Prostate gland (tissue), 2 donors: ENCODE measurements around the gene ARHGAP5. TPM values are rescaled to one million over a fixed set of nuclear protein-coding genes. Genes with fewer than 3 reads are reported as not detected.

ENCODE experiments used
- DNase-seq: peaks from one replicate; pipeline ENCODE4 v3.0.0-alpha.2; 2019; ENCODE audit warnings: low spot score
- H3K27ac ChIP-seq, 2 donors: fragments of 200-600 bp; sonication (generic); 2 replicates each; pipeline ENCODE4 v1.5.1; 2017 to 2019
- H3K27me3 ChIP-seq: fragments of 200-600 bp; sonication (generic); replicated peaks from 2 replicates; pipeline ENCODE4 v1.5.1; 2019; ENCODE audit not compliant: insufficient read depth
- H3K36me3 ChIP-seq, 2 donors: fragments of 200-600 bp; sonication (generic); 1 replicate in 1 of 2; 2 replicates in 1 of 2; pipeline versions ENCODE4 v1.5.1 to v1.8.1; 2017 to 2019
- H3K4me1 ChIP-seq: fragments of 200-600 bp; sonication (generic); replicated peaks from 2 replicates; pipeline ENCODE4 v1.5.1; 2019
- H3K4me3 ChIP-seq, 2 donors: fragments of 200-600 bp; sonication (generic); 2 replicates each; pipeline ENCODE4 v1.5.1; 2017 to 2019
- H3K9me3 ChIP-seq: fragments of 200-600 bp; sonication (generic); 2 replicates; pipeline ENCODE4 v1.5.1; 2017
- POLR2A ChIP-seq: fragments of 450-650 bp; IDR thresholded peaks from one replicate; pipeline ENCODE4 v1.6.1; 2016; ENCODE audit warnings: antibody characterized with exemption, mild to moderate bottlenecking
- POLR2AphosphoS5 ChIP-seq: sonication (generic); formaldehyde crosslinking; IDR thresholded peaks from one replicate; pipeline ENCODE4 v1.6.1; 2017; ENCODE audit warnings: antibody characterized with exemption
- WGBS: methylation state at CpG from one replicate; pipeline ENCODE4 v1.1.5; 2018; 5-methylcytosine and 5-hydroxymethylcytosine counted together
- intact Hi-C: fragments of 100-400 bp; cut with DNase I; formaldehyde crosslinking; loops from one replicate; pipeline ENCODE4 v1.14.2; 2022
- total RNA-seq, 2 donors: library from RNA; depleted of rRNA; stranded (reverse); fragments of >200 nt; gene quantifications; one replicate each; pipeline ENCODE4 v1.1.0, GENCODE V29; 2016
- TF ChIP-seq, protein P1 (sequence below), 4 experiments: fragments of 200-600 bp in 2 of 4; fragments of 450-650 bp in 2 of 4; sonication (generic) in 2 of 4; IDR thresholded peaks; 1 replicate in 3 of 4; 2 replicates in 1 of 4; pipeline ENCODE4 v1.5.1; 2016 to 2019; ENCODE audit warnings: antibody characterized with exemption in 4 of 4, mild to moderate bottlenecking in 2 of 4, moderate library complexity in 2 of 4

The ARHGAP5 gene
- total RNA-seq, 2 donors from 2014 or later: 83.3 to 112 TPM

DNA sequence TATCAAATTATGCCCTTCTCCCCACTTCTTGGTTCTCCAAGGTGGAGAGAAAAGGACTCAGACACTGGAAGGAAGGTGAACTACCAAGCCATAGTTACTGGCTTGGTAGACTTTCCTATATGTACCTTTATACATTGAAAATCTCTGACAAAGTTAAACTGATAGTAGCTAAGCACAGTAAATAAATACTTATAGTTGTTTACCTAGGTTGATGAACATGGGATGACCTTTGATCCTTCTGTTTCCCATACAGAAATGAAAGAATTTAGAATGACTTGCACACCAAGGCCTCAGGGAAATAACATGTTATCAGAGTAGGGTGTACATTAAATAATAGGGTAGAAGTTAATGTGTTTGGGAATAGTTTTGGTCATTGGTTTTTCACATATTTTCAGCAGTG lies 6.7 kb downstream of the ARHGAP5 start:
- TF ChIP-seq, protein P1, sequence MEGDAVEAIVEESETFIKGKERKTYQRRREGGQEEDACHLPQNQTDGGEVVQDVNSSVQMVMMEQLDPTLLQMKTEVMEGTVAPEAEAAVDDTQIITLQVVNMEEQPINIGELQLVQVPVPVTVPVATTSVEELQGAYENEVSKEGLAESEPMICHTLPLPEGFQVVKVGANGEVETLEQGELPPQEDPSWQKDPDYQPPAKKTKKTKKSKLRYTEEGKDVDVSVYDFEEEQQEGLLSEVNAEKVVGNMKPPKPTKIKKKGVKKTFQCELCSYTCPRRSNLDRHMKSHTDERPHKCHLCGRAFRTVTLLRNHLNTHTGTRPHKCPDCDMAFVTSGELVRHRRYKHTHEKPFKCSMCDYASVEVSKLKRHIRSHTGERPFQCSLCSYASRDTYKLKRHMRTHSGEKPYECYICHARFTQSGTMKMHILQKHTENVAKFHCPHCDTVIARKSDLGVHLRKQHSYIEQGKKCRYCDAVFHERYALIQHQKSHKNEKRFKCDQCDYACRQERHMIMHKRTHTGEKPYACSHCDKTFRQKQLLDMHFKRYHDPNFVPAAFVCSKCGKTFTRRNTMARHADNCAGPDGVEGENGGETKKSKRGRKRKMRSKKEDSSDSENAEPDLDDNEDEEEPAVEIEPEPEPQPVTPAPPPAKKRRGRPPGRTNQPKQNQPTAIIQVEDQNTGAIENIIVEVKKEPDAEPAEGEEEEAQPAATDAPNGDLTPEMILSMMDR (IDR thresholded peaks at IDR 0.05): no peak
- TF ChIP-seq POLR2AphosphoS5 (no peak), POLR2A (no peak)
- Histone ChIP-seq H3K27ac (no peak overlapping the region), H3K36me3 (no peaks in the 10 kb centered on the region), H3K9me3 (no peaks in the 10 kb centered on the region), H3K27me3 (no peaks in the 10 kb centered on the region), H3K4me1 (no peaks in the 10 kb centered on the region), H3K4me3 (no peak overlapping the region)
- intact Hi-C loops: no loop called here
- DNase-seq: no peak

DNA sequence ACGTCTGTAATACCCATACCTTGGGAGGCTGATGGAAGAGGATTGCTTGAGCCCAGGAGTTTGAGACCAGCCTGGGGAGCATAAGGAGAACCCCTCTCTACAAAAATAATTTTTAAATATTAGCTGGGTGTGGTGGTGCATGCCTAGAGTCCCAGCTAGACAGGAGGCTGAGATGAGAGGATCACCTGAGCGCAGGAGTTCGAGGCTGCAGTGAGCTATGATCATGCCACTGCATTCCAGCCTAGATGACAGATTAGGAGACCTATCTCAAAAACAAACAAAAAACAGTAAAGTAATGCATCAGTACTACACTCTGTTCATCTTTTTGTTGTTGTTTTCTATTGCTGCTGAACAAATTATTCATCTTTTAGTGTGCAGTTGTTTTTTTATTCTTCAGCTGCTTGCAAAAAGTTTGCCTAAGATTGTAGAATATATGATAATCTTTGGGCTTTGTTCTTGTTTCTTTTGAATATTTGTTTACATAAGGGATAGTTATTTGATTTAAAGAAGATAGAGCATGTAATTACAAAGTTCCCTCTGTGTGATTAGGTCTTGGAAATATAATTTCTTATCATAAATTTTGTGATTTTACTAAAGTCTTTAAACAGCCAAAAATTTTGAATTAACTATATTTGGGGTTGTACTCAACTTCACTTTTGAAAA lies 8.2 kb downstream of the ARHGAP5 start:
- H3K9me3 ChIP-seq: no peaks in the 10 kb centered on the region
- DNase-seq: no peak
- no peaks in the 10 kb centered on the region for H3K36me3 ChIP-seq
- H3K4me3 ChIP-seq: no peak overlapping the region
- H3K27ac ChIP-seq: no peak overlapping the region
- no peaks in the 10 kb centered on the region for H3K27me3 ChIP-seq
- intact Hi-C loops: no loop called here
- H3K4me1 ChIP-seq: no peaks in the 10 kb centered on the region
- 91% methylated on average over 3 of the region's 3 CpGs for WGBS
- TF ChIP-seq POLR2AphosphoS5 (no peak), POLR2A (no peak)
- TF ChIP-seq, protein P1 (IDR thresholded peaks at IDR 0.05): no peak

DNA sequence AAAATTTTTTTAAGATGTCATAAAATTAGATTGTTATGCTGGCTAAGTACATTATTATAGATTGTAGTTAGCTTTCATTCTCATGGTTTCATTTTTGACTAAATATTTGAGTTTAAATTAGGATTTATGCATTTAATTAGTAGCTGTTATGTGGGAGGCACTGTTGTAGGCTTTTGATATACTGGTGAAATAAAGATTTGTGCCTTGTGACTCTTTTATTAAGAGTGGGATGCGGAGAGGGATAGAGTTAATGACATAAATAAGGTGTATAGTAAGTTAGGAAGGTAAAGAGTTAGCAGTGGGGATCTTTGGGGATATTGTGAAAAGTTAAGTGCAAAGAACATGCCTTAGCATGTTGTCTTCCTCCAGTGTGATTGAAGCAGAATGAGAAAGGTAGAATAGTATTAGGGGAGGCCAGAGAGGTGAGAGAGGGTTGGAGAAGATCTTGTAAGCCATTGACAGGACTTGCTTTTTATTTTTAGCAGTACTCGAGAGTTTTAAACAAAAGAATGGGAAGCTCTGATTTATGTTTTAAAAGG lies 8.8 kb downstream of the ARHGAP5 start:
- 48% methylated on average over 2 of the region's 2 CpGs for WGBS
- intact Hi-C loops: no loop called here
- Histone ChIP-seq H3K4me1 (no peaks in the 10 kb centered on the region), H3K27me3 (no peaks in the 10 kb centered on the region), H3K36me3 (no peaks in the 10 kb centered on the region), H3K9me3 (no peaks in the 10 kb centered on the region), H3K4me3 (no peak overlapping the region), H3K27ac (no peak overlapping the region)
- TF ChIP-seq, protein P1 (IDR thresholded peaks at IDR 0.05): no peak
- TF ChIP-seq POLR2AphosphoS5 (no peak), POLR2A (no peak)
- DNase-seq: no peak

DNA sequence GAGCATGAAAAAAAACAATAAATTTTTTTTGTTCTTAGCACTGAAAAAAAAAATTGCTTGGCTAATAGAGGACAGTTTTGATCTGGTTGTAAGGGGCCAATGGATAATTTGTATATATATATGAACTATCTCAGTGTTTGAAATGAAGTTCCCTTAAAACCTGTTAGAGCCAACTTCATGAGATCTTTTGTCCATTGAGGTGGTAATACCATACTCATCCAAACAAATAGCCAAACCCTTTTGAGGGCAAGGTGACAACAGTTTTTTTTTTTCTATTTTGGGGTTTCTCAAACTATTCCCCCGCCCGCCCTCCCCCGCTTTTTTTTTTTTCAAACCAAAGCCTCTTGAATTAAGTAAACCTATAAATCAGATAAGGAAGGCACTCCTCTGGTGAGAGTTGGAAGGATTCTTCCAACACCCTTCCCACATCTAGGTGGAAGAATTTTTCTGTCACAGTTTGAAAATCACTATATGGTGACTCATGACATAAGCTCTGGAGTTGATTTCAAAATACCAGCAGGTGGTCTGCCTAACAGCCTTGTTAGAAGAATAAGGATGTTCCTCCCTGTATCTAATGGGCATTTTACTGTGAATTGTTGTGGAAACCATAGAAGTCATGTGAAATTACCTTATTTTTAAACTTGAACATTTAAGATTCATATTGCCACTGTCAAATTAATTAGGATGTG lies 10.2 kb downstream of the ARHGAP5 start:
- H3K4me3 ChIP-seq: no peak overlapping the region
- H3K4me1 ChIP-seq: peaks cover 1% of the 10 kb centered on the region
- intact Hi-C loops: no loop called here
- WGBS: 90% methylated on average over 3 of the region's 3 CpGs
- H3K27ac ChIP-seq: no peak overlapping the region
- DNase-seq: no peak
- TF ChIP-seq, protein P1 (IDR thresholded peaks at IDR 0.05): no peak
- TF ChIP-seq POLR2AphosphoS5 (no peak), POLR2A (no peak)
- no peaks in the 10 kb centered on the region for H3K27me3 ChIP-seq
- no peaks in the 10 kb centered on the region for H3K36me3 ChIP-seq
- no peaks in the 10 kb centered on the region for H3K9me3 ChIP-seq
